Embryonic facial prominence (tissue), 1 donor: ENCODE data around the gene CHKB.
"Not testable (repeated sequence)": the region's sequence is repeated elsewhere in the genome, so short reads cannot be mapped to it uniquely, and the experiment has no call there.

ENCODE experiments used
- DNase-seq: peaks from one replicate; pipeline ENCODE4 v3.0.0-alpha.2; 2016; ENCODE audit errors: extremely low spot score

CHKB gene

GRCh38 chr22:50612528-50613221, 30.0 kb upstream of the CHKB start:
- no peak for DNase-seq

GRCh38 chr22:50612168-50612527, 29.5 kb upstream of the CHKB start:
- DNase-seq, result no peak

GRCh38 chr22:50611341-50612060, 28.9 kb upstream of the CHKB start:
- DNase-seq, result no peak

GRCh38 chr22:50610581-50610980, 27.9 kb upstream of the CHKB start:
- DNase-seq, result no peak

- DNase-seq, result no peak
These were observed 27.4 kb upstream of the CHKB start for GRCh38 chr22:50610041-50610451.

GRCh38 chr22:50609599-50609998, 26.9 kb upstream of the CHKB start:
- no peak for DNase-seq

GRCh38 chr22:50608996-50609395, 26.3 kb upstream of the CHKB start:
- no peak for DNase-seq

- not testable (repeated sequence) for DNase-seq
These were observed 25.6 kb upstream of the CHKB start for GRCh38 chr22:50608058-50608840.

GRCh38 chr22:50607659-50608020, 25.0 kb upstream of the CHKB start:
- DNase-seq, result no peak

GRCh38 chr22:50606946-50607658, 24.5 kb upstream of the CHKB start:
- DNase-seq, result no peak

GRCh38 chr22:50606165-50606945, 23.7 kb upstream of the CHKB start:
- DNase-seq, result no peak

- no peak for DNase-seq
These were observed 23.0 kb upstream of the CHKB start for GRCh38 chr22:50605613-50606074.

- no peak for DNase-seq
These were observed 22.5 kb upstream of the CHKB start for GRCh38 chr22:50605002-50605612.

GRCh38 chr22:50604256-50605001, 21.8 kb upstream of the CHKB start:
- no peak for DNase-seq

- DNase-seq, result no peak
These were observed 21.0 kb upstream of the CHKB start for GRCh38 chr22:50603511-50604255.

GRCh38 chr22:50602338-50602700, 19.7 kb upstream of the CHKB start:
- no peak for DNase-seq

- DNase-seq, result no peak
These were observed 19.2 kb upstream of the CHKB start for GRCh38 chr22:50601669-50602337.

GRCh38 chr22:50600967-50601668, 18.5 kb upstream of the CHKB start:
- DNase-seq, result no peak
